Endothelial cell of umbilical vein (primary cell): ENCODE data around the gene GLI1. TPM values are rescaled to one million over a fixed set of nuclear protein-coding genes. Genes with fewer than 3 reads are reported as not detected.
"Not testable (repeated sequence)": the region's sequence is repeated elsewhere in the genome, so short reads cannot be mapped to it uniquely, and the experiment has no call there.

ENCODE experiments used
- BruUV-seq: library from RNA; stranded (reverse); fragments of 400-500 nt; replicated peaks from 2 replicates; lab custom pipeline; 2021; lab: Mats Ljungman, UMichigan
- CTCF ChIA-PET: fragments of 300-600, 350-600 bp; sonication (Branson Sonifier 250); formaldehyde crosslinking; loops from one replicate; lab custom pipeline; 2021; ENCODE audit warnings: antibody characterized with exemption, inconsistent platforms; lab: Charles Lee
- POLR2A ChIA-PET: fragments of 300-600, 350-600 bp; sonication (Branson Sonifier 250); formaldehyde crosslinking; loops from one replicate; lab custom pipeline; 2021; ENCODE audit warnings: antibody characterized with exemption, inconsistent platforms; lab: Charles Lee
- DNase-seq: peaks from one replicate; pipeline ENCODE4 v3.0.0-alpha.2; 2011; ENCODE audit warnings: low read depth, low spot score
- FAIRE-seq: peaks from 2 replicates; lab custom pipeline; 2011; peaks lifted over from hg19 to GRCh38; lab: Jason Lieb, UNC
- H2AFZ ChIP-seq: 2 replicates; pipeline ENCODE4 v1.6.0; 2012; ENCODE audit warnings: low read depth, low read length, control low read depth, inconsistent platforms
- H3K27ac ChIP-seq: 2 replicates; pipeline ENCODE4 v1.5.1; 2011; ENCODE audit warnings: low read depth, mild to moderate bottlenecking, control low read depth, low read length, moderate library complexity; ENCODE audit not compliant: insufficient read depth
- H3K27me3 ChIP-seq, 2 experiments: 2 replicates each; pipeline versions ENCODE4 v1.6.0 to v1.6.1; 2011; ENCODE audit warnings: low read length in 2 of 2, mixed read lengths in 1 of 2; ENCODE audit not compliant: control insufficient read depth in 2 of 2, insufficient read depth in 2 of 2
- H3K36me3 ChIP-seq, 2 experiments: 2 replicates in 1 of 2; 3 replicates in 1 of 2; pipeline ENCODE4 v1.5.1; 2011; ENCODE audit warnings: low read length in 2 of 2, mild to moderate bottlenecking in 1 of 2, moderate library complexity in 1 of 2; ENCODE audit not compliant: control insufficient read depth in 2 of 2, insufficient read depth in 2 of 2; ENCODE audit errors: extremely low read depth in 1 of 2
- H3K4me1 ChIP-seq: 3 replicates; pipeline ENCODE4 v1.5.1; 2011; ENCODE audit warnings: mild to moderate bottlenecking, low read length; ENCODE audit not compliant: control insufficient read depth, insufficient read depth; ENCODE audit errors: extremely low read depth
- H3K4me2 ChIP-seq: 2 replicates; pipeline ENCODE4 v1.6.1; 2011; ENCODE audit warnings: low read length, control low read depth, mixed read lengths; ENCODE audit not compliant: insufficient read depth
- H3K4me3 ChIP-seq, 3 experiments: fragments of 200-600 bp in 1 of 3; sonication (generic), shearing (Covaris generic) in 1 of 3; replicated peaks in 1 of 3; 2 replicates each; pipeline ENCODE4 v1.5.1; 2011 to 2016; ENCODE audit warnings: control low read depth in 3 of 3, low read length in 3 of 3, mild to moderate bottlenecking in 2 of 3, inconsistent platforms in 1 of 3, low read depth in 1 of 3, moderate library complexity in 1 of 3; ENCODE audit not compliant: insufficient read depth in 1 of 3
- H3K79me2 ChIP-seq: 2 replicates; pipeline ENCODE4 v1.6.0; 2012; ENCODE audit warnings: low read length, inconsistent platforms; ENCODE audit not compliant: control insufficient read depth, insufficient read depth
- H3K9ac ChIP-seq: replicated peaks from 2 replicates; pipeline ENCODE3; 2011; ENCODE audit warnings: low read length, control low read depth; ENCODE audit not compliant: insufficient read depth; ENCODE audit errors: extremely low read depth
- H3K9me1 ChIP-seq: replicated peaks from 3 replicates; pipeline ENCODE4 v1.6.0; 2011; ENCODE audit warnings: mild to moderate bottlenecking, low read length; ENCODE audit not compliant: control insufficient read depth, insufficient read depth; ENCODE audit errors: extremely low read depth
- H3K9me3 ChIP-seq: replicated peaks from 2 replicates; pipeline ENCODE4 v1.5.1; 2012; ENCODE audit warnings: low read length, inconsistent platforms; ENCODE audit not compliant: control insufficient read depth, insufficient read depth
- H4K20me1 ChIP-seq: replicated peaks from 2 replicates; pipeline ENCODE3; 2011; ENCODE audit warnings: mild to moderate bottlenecking, low read length; ENCODE audit not compliant: control insufficient read depth, insufficient read depth; ENCODE audit errors: extremely low read depth
- CTCF ChIP-seq, 2 donors: IDR thresholded peaks; 1 replicate in 1 of 2; 2 replicates in 1 of 2; pipeline ENCODE4 v1.5.1; 2011; ENCODE audit warnings: low read length in 2 of 2, mild to moderate bottlenecking in 2 of 2, moderate library complexity in 2 of 2, control low read depth in 1 of 2, inconsistent platforms in 1 of 2, low read depth in 1 of 2; ENCODE audit not compliant: insufficient read depth in 1 of 2; ENCODE audit errors: extremely low read depth in 1 of 2
- dilution Hi-C: fragments of 300-500 bp; cut with MboI; formaldehyde crosslinking; loops from one replicate; pipeline ENCODE4 v1.15.0; 2019; ENCODE audit warnings: low sequenced_read_pairs; ENCODE audit not compliant: extremely low pct_ligation_motif_present
- intact Hi-C: fragments of 100-400 bp; cut with micrococcal nuclease; formaldehyde crosslinking; loops from one replicate; pipeline ENCODE4 v1.10.0; 2022
- polyA plus RNA-seq, 4 experiments: library from polyadenylated mRNA; depleted of rRNA in 3 of 4; stranded (reverse) in 3 of 4; unstranded in 1 of 4; fragments of >200 nt; gene quantifications; 2 replicates each; pipeline versions ENCODE4 v1.2.1 to v1.2.3, GENCODE V29; 2011 to 2012; ENCODE audit warnings: missing spikeins in 1 of 4
- total RNA-seq: library from RNA; stranded (reverse); gene quantifications from 2 replicates; pipeline ENCODE4 v1.2.3, GENCODE V29; 2021

GLI1 gene
- total and polyA plus RNA-seq, 2 donors (not counting 3 experiments of a cell fraction or from before 2014, with no cell fraction given), result 0.10 to 0.29 TPM

- FAIRE-seq (no peak), DNase-seq (no peak)
- Histone ChIP-seq H3K9ac (no peak overlapping the region), H3K79me2 (peaks cover 23% of the 10 kb centered on the region), H3K36me3 (peaks cover 13 to 18% of the 10 kb centered on the region in 2 experiments), H3K9me3 (no peaks in the 10 kb centered on the region), H3K4me1 (peaks cover 9% of the 10 kb centered on the region), H4K20me1 (no peaks in the 10 kb centered on the region), H3K4me2 (no peak overlapping the region), H3K9me1 (no peaks in the 10 kb centered on the region), H3K4me3 (no peak overlapping the region), H3K27me3 (no peaks in the 10 kb centered on the region), H3K27ac (no peak overlapping the region), H2AFZ (no peak overlapping the region)
- intact Hi-C loops, result no loop called here
- ChIA-PET POLR2A (no interaction called here), CTCF (no interaction called here)
- dilution Hi-C loops, result no loop called here
- BruUV-seq, result no TSS peak
- no peak for TF ChIP-seq CTCF (IDR thresholded peaks at IDR 0.05; ENCODE audit: extremely low read depth in 1 of 2, insufficient read depth in 1 of 2, low read depth in 1 of 2, low read length in 2 of 2)
Measured at GRCh38 chr12:57491393-57492280, 32.1 kb downstream of the GLI1 start.

GRCh38 chr12:57495051-57495701 is 35.6 kb downstream of the GLI1 start:
- H2AFZ ChIP-seq, POLR2A ChIA-PET, H4K20me1 ChIP-seq, CTCF ChIA-PET, intact Hi-C loops, H3K27ac ChIP-seq, H3K9me1 ChIP-seq, H3K9ac ChIP-seq, H3K9me3 ChIP-seq, BruUV-seq, H3K4me2 ChIP-seq, DNase-seq, H3K79me2 ChIP-seq, H3K27me3 ChIP-seq, FAIRE-seq, dilution Hi-C loops, H3K4me3 ChIP-seq, H3K4me1 ChIP-seq: not testable (repeated sequence)
- peaks cover 25 to 26% of the 10 kb centered on the region in 2 experiments for H3K36me3 ChIP-seq
